Calu3 (cell line): ENCODE data around the gene SYNE1. TPM values are rescaled to one million over a fixed set of nuclear protein-coding genes. Genes with fewer than 3 reads are reported as not detected.

ENCODE experiments used
- BruUV-seq: library from RNA; stranded (reverse); fragments of 400-500 nt; replicated peaks from 2 replicates; lab custom pipeline; 2021; lab: Mats Ljungman, UMichigan
- CTCF ChIA-PET: fragments of 300-600 bp; sonication (Branson Sonifier 250); formaldehyde crosslinking; loops from one replicate; lab custom pipeline; 2022; ENCODE audit warnings: antibody characterized with exemption; lab: Charles Lee
- DNase-seq: peaks from one replicate; pipeline ENCODE4 v3.0.0; 2022
- H3K27ac Mint-ChIP-seq: one replicate; pipeline ENCODE4 v1.8.0; 2022; ENCODE audit warnings: mixed read lengths; ENCODE audit not compliant: unreplicated experiment
- H3K27me3 Mint-ChIP-seq: one replicate; pipeline ENCODE4 v1.8.0; 2022; ENCODE audit warnings: mixed read lengths; ENCODE audit not compliant: unreplicated experiment
- H3K36me3 Mint-ChIP-seq: one replicate; pipeline ENCODE4 v1.8.0; 2022; ENCODE audit warnings: mild to moderate bottlenecking, moderate library complexity, mixed read lengths; ENCODE audit not compliant: insufficient read depth, unreplicated experiment
- H3K4me1 Mint-ChIP-seq: one replicate; pipeline ENCODE4 v1.8.0; 2022; ENCODE audit warnings: mild to moderate bottlenecking, low read depth, mixed read lengths; ENCODE audit not compliant: unreplicated experiment
- H3K4me3 Mint-ChIP-seq: one replicate; pipeline ENCODE4 v1.8.0; 2022; ENCODE audit warnings: mild to moderate bottlenecking, low read depth, moderate library complexity, mixed read lengths; ENCODE audit not compliant: unreplicated experiment
- H3K9me3 Mint-ChIP-seq: one replicate; pipeline ENCODE4 v1.8.0; 2022; ENCODE audit warnings: low read depth, mixed read lengths; ENCODE audit not compliant: unreplicated experiment
- intact Hi-C: fragments of 100-400 bp; cut with micrococcal nuclease; formaldehyde crosslinking; loops from one replicate; pipeline ENCODE4 v1.10.0; 2022; ENCODE audit not compliant: unreplicated experiment
- total RNA-seq: library from RNA; stranded (reverse); gene quantifications from 2 replicates; pipeline ENCODE4 v1.2.3, GENCODE V29; 2022
- TF ChIP-seq, protein P1 (sequence below): fragments of 200-600 bp; IDR thresholded peaks from one replicate; pipeline ENCODE4 v1.8.0; 2022; ENCODE audit warnings: antibody characterized with exemption; ENCODE audit not compliant: unreplicated experiment

SYNE1 gene
- total RNA-seq, 1 experiment from 2014 or later, result 28.1 TPM

DNA sequence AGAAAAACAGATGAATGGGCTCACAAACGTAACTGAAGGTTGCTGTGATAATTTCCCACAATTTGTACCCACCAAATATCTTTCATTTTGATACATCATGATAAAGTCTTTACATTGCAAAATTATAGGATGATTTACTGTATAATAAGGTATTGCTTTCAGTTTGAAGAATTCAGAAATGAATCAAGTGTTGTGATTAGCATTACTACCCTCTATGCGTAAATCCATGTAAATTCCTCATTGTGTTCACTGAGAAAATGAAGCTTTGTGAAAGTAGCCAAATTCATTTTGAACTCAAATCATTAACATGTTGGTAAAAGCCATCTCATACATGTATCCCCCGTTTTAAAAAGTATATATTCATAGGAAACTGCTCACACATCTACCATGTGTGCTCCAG is 450.3 kb downstream of the SYNE1 start:
- BruUV-seq, result no TSS peak
- Mint-ChIP-seq H3K9me3 (no peaks in the 10 kb centered on the region), H3K27ac (no peak overlapping the region), H3K27me3 (no peaks in the 10 kb centered on the region), H3K4me1 (no peaks in the 10 kb centered on the region), H3K36me3 (no peaks in the 10 kb centered on the region), H3K4me3 (no peak overlapping the region)
- intact Hi-C loops, result no loop called here
- TF ChIP-seq, protein P1, sequence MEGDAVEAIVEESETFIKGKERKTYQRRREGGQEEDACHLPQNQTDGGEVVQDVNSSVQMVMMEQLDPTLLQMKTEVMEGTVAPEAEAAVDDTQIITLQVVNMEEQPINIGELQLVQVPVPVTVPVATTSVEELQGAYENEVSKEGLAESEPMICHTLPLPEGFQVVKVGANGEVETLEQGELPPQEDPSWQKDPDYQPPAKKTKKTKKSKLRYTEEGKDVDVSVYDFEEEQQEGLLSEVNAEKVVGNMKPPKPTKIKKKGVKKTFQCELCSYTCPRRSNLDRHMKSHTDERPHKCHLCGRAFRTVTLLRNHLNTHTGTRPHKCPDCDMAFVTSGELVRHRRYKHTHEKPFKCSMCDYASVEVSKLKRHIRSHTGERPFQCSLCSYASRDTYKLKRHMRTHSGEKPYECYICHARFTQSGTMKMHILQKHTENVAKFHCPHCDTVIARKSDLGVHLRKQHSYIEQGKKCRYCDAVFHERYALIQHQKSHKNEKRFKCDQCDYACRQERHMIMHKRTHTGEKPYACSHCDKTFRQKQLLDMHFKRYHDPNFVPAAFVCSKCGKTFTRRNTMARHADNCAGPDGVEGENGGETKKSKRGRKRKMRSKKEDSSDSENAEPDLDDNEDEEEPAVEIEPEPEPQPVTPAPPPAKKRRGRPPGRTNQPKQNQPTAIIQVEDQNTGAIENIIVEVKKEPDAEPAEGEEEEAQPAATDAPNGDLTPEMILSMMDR, result no peak
- CTCF ChIA-PET, result no interaction called here
- DNase-seq, result no peak

DNA sequence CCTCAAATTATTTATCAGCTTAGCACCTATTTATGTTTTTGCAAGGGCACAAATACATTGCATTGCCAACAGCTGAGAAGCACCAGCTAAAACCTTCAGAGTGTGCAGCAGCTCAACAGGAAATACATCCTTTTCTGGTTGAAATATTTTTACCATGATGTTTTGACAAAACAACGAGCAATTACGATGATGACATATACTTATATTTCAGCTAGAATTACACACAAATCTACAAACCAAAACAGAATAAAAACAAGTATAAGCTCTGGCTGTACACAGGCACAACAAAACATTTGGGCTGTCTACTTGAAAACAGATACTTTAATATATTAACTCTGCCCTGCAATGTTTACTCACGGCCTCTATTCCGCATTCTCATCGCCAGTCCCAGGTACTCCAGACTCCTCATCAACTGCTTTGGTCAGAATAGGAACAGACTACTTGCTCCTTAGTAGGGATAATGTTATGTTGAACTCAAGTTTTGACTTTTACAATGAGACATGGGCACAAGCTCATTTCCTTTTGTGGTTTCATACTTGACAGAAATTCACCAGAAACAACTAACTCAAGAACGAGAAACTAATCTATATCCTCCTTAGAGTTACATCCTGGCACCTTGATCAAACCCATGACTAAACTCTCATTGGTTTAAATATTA is 452.1 kb downstream of the SYNE1 start:
- TF ChIP-seq, protein P1, result no peak
- CTCF ChIA-PET, result no interaction called here

DNA sequence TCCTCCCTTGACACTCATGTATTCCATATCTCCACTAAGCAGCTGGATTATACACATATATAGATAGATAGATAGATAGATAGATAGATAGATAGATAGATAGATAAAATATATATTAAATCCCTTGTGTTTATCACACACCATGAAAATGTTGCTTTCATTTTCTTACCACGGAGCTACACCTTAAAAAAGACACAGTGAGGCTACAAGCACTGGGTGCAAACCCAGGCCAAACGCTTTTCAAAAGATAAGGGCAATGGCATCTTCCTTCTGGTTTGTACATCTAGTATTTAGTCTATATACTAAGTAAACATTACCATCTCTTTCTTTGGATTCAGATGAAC is 452.6 kb downstream of the SYNE1 start:
- CTCF ChIA-PET, result no interaction called here
- intact Hi-C loops, result no loop called here
- DNase-seq, result no peak
- no peak overlapping the region for H3K4me3 Mint-ChIP-seq
- no TSS peak for BruUV-seq
- no peaks in the 10 kb centered on the region for H3K27me3 Mint-ChIP-seq
- H3K9me3 Mint-ChIP-seq, result no peaks in the 10 kb centered on the region
- TF ChIP-seq, protein P1, result no peak
- no peaks in the 10 kb centered on the region for H3K4me1 Mint-ChIP-seq
- no peaks in the 10 kb centered on the region for H3K36me3 Mint-ChIP-seq
- H3K27ac Mint-ChIP-seq, result no peak overlapping the region

More for the DNA sequence above, 452.1 kb downstream of the SYNE1 start:
- Mint-ChIP-seq H3K36me3 (no peaks in the 10 kb centered on the region), H3K4me1 (no peaks in the 10 kb centered on the region), H3K27ac (no peak overlapping the region), H3K9me3 (no peaks in the 10 kb centered on the region), H3K27me3 (no peaks in the 10 kb centered on the region), H3K4me3 (no peak overlapping the region)
- intact Hi-C loops, result no loop called here
- no peak for DNase-seq
- BruUV-seq, result no TSS peak

DNA sequence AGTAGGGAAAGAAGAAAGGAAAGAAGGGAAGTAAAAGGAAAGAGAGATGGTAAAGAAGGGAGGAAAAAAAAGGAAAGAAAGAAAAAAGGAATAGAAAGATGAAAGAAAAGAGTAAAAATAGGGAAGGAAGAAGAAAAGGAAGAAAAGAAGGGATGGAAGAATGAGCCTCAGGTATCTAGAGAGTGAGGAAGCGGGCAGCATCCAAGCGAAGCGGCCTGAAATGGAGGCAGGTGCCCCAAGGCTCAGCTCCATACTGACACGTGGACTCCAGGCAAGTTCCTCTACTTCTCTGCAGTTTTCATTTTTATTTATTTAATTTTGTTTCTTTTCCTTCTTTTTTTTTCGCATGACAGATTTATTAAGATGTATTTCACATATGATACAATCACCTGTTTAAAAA is 456.6 kb downstream of the SYNE1 start:
- no peak for DNase-seq
- CTCF ChIA-PET, result no interaction called here
- no peak overlapping the region for H3K4me3 Mint-ChIP-seq
- intact Hi-C loops, result no loop called here
- TF ChIP-seq, protein P1, result no peak
- no TSS peak for BruUV-seq
- H3K27ac Mint-ChIP-seq, result no peak overlapping the region
- no peaks in the 10 kb centered on the region for H3K9me3 Mint-ChIP-seq
- H3K27me3 Mint-ChIP-seq, result no peaks in the 10 kb centered on the region
- H3K36me3 Mint-ChIP-seq, result no peaks in the 10 kb centered on the region
- no peaks in the 10 kb centered on the region for H3K4me1 Mint-ChIP-seq
